Tibial nerve (tissue), 4 donors: ENCODE results near the gene SYT10.

Experiments
- CTCF ChIP-seq, 5 experiments: fragments of 200-600 bp in 3 of 5; fragments of 450-650 bp in 2 of 5; sonication (generic) in 3 of 5; IDR thresholded peaks; one replicate each; pipeline ENCODE4 v1.5.1; 2016 to 2019; ENCODE audit warnings: antibody characterized with exemption in 5 of 5, mild to moderate bottlenecking in 3 of 5, moderate library complexity in 2 of 5
- EP300 ChIP-seq, 2 donors: sonication (generic); formaldehyde crosslinking; IDR thresholded peaks; one replicate each; pipeline ENCODE4 v1.6.1; 2017; ENCODE audit warnings: antibody characterized with exemption in 2 of 2, mild to moderate bottlenecking in 1 of 2
- POLR2A ChIP-seq, 2 donors: fragments of 450-650 bp; IDR thresholded peaks; one replicate each; pipeline ENCODE4 v1.6.1; 2017; ENCODE audit warnings: antibody characterized with exemption in 2 of 2, mild to moderate bottlenecking in 2 of 2, moderate library complexity in 2 of 2

- TF ChIP-seq CTCF (IDR thresholded peaks at IDR 0.05) (no peak), POLR2A (IDR thresholded peaks at IDR 0.05) (no peak), EP300 (IDR thresholded peaks at IDR 0.05) (no peak)
Observed at GRCh38 chr12:33423706-33424105, 15.9 kb downstream of the SYT10 start.
